Ascending aorta (tissue), 2 donors: Measurements from ENCODE around the gene PRMT7. TPM values are rescaled to one million over a fixed set of nuclear protein-coding genes. Genes with fewer than 3 reads are reported as not detected.

Experiments used
- DNase-seq, 2 donors: peaks; one replicate each; pipeline ENCODE4 v3.0.0-alpha.2; 2019; ENCODE audit warnings: low spot score in 2 of 2
- H3K27ac ChIP-seq, 2 donors: fragments of 200-600 bp; sonication (generic); one replicate each; pipeline ENCODE4 v1.5.1; 2016 to 2017; ENCODE audit warnings: mild to moderate bottlenecking in 1 of 2
- H3K27me3 ChIP-seq: fragments of 200-600 bp; sonication (generic); one replicate; pipeline ENCODE4 v1.5.1; 2017
- H3K36me3 ChIP-seq, 2 donors: fragments of 200-600 bp; sonication (generic); one replicate each; pipeline ENCODE4 v1.5.1; 2016
- H3K4me1 ChIP-seq, 2 donors: fragments of 200-600 bp; sonication (generic); one replicate each; pipeline ENCODE4 v1.5.1; 2016 to 2017; ENCODE audit warnings: mild to moderate bottlenecking in 1 of 2
- H3K4me3 ChIP-seq, 2 donors: fragments of 200-600 bp; sonication (generic); one replicate each; pipeline ENCODE4 v1.5.1; 2016 to 2017; ENCODE audit warnings: mild to moderate bottlenecking in 1 of 2
- H3K9me3 ChIP-seq, 2 donors: fragments of 200-600 bp; sonication (generic); one replicate each; pipeline ENCODE4 v1.5.1; 2016
- CTCF ChIP-seq, 3 experiments: fragments of 200-600 bp in 2 of 3; fragments of 450-650 bp in 1 of 3; sonication (generic) in 2 of 3; IDR thresholded peaks; one replicate each; pipeline ENCODE4 v1.5.1; 2016 to 2019; ENCODE audit warnings: antibody characterized with exemption in 3 of 3, mild to moderate bottlenecking in 1 of 3, moderate library complexity in 1 of 3
- intact Hi-C: fragments of 100-400 bp; cut with DNase I; formaldehyde crosslinking; loops from one replicate; pipeline ENCODE4 v1.15.1; 2023
- total RNA-seq: library from RNA; depleted of rRNA; stranded (reverse); fragments of >200 nt; gene quantifications from one replicate; pipeline ENCODE4 v1.1.0, GENCODE V29; 2016

Gene PRMT7
- total RNA-seq, 1 donor from 2014 or later = 25.1 TPM

- no peak for DNase-seq
- Histone ChIP-seq H3K9me3 (no peaks in the 10 kb centered on the region), H3K36me3 (peaks cover 79 to 95% of the 10 kb centered on the region in 2 donors), H3K27me3 (no peaks in the 10 kb centered on the region), H3K27ac (no peak overlapping the region), H3K4me3 (no peak overlapping the region), H3K4me1 (no peaks in the 10 kb centered on the region)
- intact Hi-C loops = no loop called here
- no peak for TF ChIP-seq CTCF (IDR thresholded peaks at IDR 0.05)
These were observed 11.0 kb upstream of the PRMT7 start for GRCh38 chr16:68299571-68300453.

- Histone ChIP-seq H3K27me3 (no peaks in the 10 kb centered on the region), H3K27ac (no peak overlapping the region), H3K4me3 (no peak overlapping the region), H3K9me3 (no peaks in the 10 kb centered on the region), H3K4me1 (no peaks in the 10 kb centered on the region), H3K36me3 (peaks cover 78 to 94% of the 10 kb centered on the region in 2 donors)
- no peak for DNase-seq
- TF ChIP-seq CTCF (IDR thresholded peaks at IDR 0.05) = no peak
- intact Hi-C loops = no loop called here
These were observed 9.9 kb upstream of the PRMT7 start for GRCh38 chr16:68300734-68301459.

GRCh38 chr16:68306633-68307032 lies 4.2 kb upstream of the PRMT7 start:
- H3K27me3 ChIP-seq = no peaks in the 10 kb centered on the region
- DNase-seq = no peak
- no peak overlapping the region for H3K4me3 ChIP-seq
- no peaks in the 10 kb centered on the region for H3K9me3 ChIP-seq
- peaks cover 7 to 11% of the 10 kb centered on the region in 2 donors for H3K4me1 ChIP-seq
- intact Hi-C loops = no loop called here
- peaks cover 47 to 63% of the 10 kb centered on the region in 2 donors for H3K36me3 ChIP-seq
- TF ChIP-seq CTCF (IDR thresholded peaks at IDR 0.05) = no peak
- no peak overlapping the region for H3K27ac ChIP-seq

GRCh38 chr16:68309799-68310198 lies 1.0 kb upstream of the PRMT7 start:
- Histone ChIP-seq H3K27me3 (no peaks in the 10 kb centered on the region), H3K27ac (peak overlapping the region in 1 of 2 donors; percentile 68), H3K4me1 (peaks cover 7 to 17% of the 10 kb centered on the region in 2 donors), H3K36me3 (peaks cover 20 to 33% of the 10 kb centered on the region in 2 donors), H3K4me3 (peak overlapping the region; percentile 87 to 88), H3K9me3 (no peaks in the 10 kb centered on the region)
- DNase-seq = no peak
- no peak for TF ChIP-seq CTCF (IDR thresholded peaks at IDR 0.05)
- intact Hi-C loops = loop anchor here (2.0 kb wide), 1 partner anchor 19 kb away; no protein-coding TSS in a partner anchor

GRCh38 chr16:68310437-68310773 lies 414 bp upstream of the PRMT7 start:
- TF ChIP-seq CTCF (IDR thresholded peaks at IDR 0.05) = no peak
- H3K4me3 ChIP-seq = peak overlapping the region; percentile 87 to 88
- peak overlapping the region; percentile 58 to 68 for H3K27ac ChIP-seq
- no peaks in the 10 kb centered on the region for H3K9me3 ChIP-seq
- peaks cover 7 to 17% of the 10 kb centered on the region in 2 donors for H3K4me1 ChIP-seq
- peaks cover 14 to 29% of the 10 kb centered on the region in 2 donors for H3K36me3 ChIP-seq
- intact Hi-C loops = loop anchor here (2.0 kb wide), 1 partner anchor 18 kb away; no protein-coding TSS in a partner anchor
- no peak for DNase-seq
- H3K27me3 ChIP-seq = no peaks in the 10 kb centered on the region
